Bronchial smooth muscle cell (primary cell): ENCODE data around the gene ABCG5. TPM values are rescaled to one million over a fixed set of nuclear protein-coding genes. Genes with fewer than 3 reads are reported as not detected.

Source experiments
- total RNA-seq: library from RNA; depleted of rRNA; stranded (reverse); fragments of >200 nt; gene quantifications from 2 replicates; pipeline ENCODE4 v1.2.1, GENCODE V29; 2014

ABCG5 gene
- total RNA-seq: not detected in 2 replicates

DNA sequence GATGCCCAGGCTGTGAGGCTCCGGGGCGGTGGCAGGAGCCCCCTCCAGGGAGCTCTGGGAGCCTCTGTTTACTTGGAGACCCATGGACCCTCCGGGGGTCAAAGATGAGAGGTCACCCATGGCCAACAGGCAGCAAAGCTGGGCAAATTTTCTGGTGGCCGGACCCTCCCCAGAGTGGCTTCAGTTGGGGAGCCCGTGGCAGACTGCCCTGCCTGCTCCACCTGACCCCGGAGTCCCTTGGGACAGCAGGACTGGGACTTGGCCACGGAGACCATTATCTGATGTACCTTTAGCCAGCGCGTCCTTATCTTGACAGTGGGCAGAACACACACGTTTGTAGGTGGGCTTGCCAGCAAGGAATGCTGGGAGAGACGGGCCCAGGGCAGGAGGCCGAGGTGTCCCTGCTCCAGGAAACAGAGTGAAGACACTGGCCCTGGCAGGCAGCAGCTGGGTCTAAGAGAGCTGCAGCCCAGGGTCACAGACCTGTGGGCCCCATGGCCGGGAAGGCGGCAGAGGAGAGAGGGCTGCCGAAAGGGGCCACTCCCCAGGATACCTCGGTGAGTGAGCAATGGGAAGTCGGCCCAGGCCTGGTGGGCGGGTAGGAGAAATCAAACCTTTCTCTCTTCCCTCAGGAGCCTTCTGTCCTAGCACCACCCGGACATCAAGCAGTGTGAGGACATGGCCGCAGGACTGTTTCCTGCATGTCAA, at the start of gene ABCG5, which contains the start of gene ABCG8:
TSS of gene ABCG5 (minus strand) at position 280 of the 708 bp plus-strand sequence. CDS start at position 120, 160 bp downstream.
TSS of gene ABCG8 (plus strand) at position 412 of the 708 bp plus-strand sequence. CDS start at position 495, 83 bp downstream.

DNA sequence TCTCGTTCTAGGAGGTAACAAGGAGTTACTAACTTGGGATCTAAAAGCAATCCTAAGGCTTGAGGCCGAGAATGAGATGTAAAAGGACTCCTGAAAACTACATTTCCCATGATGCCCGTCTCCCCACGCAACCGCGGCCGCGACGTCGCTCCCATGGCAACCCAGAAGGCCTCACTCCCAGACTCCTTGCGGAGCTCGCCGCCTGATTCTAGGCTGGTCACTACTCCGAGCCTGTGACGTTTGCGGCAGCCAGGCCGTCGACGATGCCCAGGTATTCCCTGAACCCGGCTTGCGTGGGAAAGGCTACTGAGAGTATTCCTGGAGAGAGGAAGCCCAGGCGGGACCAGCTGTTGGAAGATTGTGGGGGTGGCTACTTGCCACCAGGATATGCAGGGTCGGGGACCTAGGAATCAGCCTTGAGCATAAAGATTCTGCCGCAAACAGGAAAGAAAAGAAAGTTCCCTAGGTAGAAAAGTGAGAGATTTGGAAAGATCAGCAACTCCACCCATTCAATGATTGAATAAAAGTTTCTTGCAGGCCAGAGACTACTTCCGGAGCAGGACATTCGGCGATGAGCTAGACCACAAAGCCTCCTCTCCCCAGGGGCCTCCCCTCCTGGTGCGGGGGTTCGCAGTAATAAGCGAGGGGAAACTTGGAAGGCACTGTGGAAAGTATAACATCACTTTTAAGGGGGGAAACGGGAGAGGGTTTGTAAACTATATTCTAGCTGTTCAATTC, 64.6 kb downstream of the ABCG5 start, which contains the start of gene DYNC2LI1:
TSS of gene DYNC2LI1 (plus strand) at position 164 of the 738 bp plus-strand sequence. CDS start at position 264, 100 bp downstream.

Other genes starting within 250 kb of the ABCG5 start
- 28.4 and 40.4 TPM in 2 replicates for gene THADA, start 242.8 kb downstream of the ABCG5 start, total RNA-seq
- gene PLEKHH2, start 201.6 kb downstream of the ABCG5 start, total RNA-seq: 4.4 and 6.5 TPM in 2 replicates
- gene C1GALT1C1L, start 162.4 kb downstream of the ABCG5 start, total RNA-seq: 0.34 and 0.79 TPM in 2 replicates
- gene DYNC2LI1, start 64.8 kb downstream of the ABCG5 start, total RNA-seq: 17.9 and 24.6 TPM in 2 replicates
- not detected in 2 replicates for gene ABCG8, start 132 bp upstream of the ABCG5 start, total RNA-seq
- 41.9 and 49.0 TPM in 2 replicates for gene LRPPRC, start 157.2 kb upstream of the ABCG5 start, total RNA-seq